Measurements from ENCODE around the gene DNM3.

- TF ChIP-seq CTCF (IDR thresholded peaks at IDR 0.05; ENCODE audit: insufficient read depth, low read length, poor library complexity, severe bottlenecking) (no peak), EZH2phosphoT487 (conservative IDR thresholded peaks at IDR 0.05; ENCODE audit: low read length) (no peak)
These were observed 42.1 kb upstream of the DNM3 start for GRCh38 chr1:171799166-171799565.
